IMR-90 (cell line): ENCODE measurements around the gene KIF4B. TPM values are rescaled to one million over a fixed set of nuclear protein-coding genes. Genes with fewer than 3 reads are reported as not detected.

ENCODE experiments used
- ATAC-seq: fragments of 200-7000 bp; cut with Tn5 transposase; 2 replicates; pipeline ENCODE4 v1.9.1; 2020; ENCODE audit warnings: low read depth, mild to moderate bottlenecking, moderate library complexity
- BruUV-seq: library from RNA; stranded (reverse); fragments of 400-500 nt; replicated peaks from 2 replicates; lab custom pipeline; 2021; lab: Mats Ljungman, UMichigan
- CTCF ChIA-PET: fragments of 300-600 bp; formaldehyde crosslinking; extraction: SDS; loops from one replicate; lab custom pipeline; 2021; ENCODE audit warnings: antibody characterized with exemption; lab: Yijun Ruan, JAX
- POLR2A ChIA-PET: fragments of 300-600 bp; sonication (Branson Sonifier 250); formaldehyde crosslinking; loops from one replicate; lab custom pipeline; 2022; ENCODE audit warnings: antibody characterized with exemption; ENCODE audit not compliant: unreplicated experiment; lab: Charles Lee
- DNase-seq: peaks from one replicate; pipeline ENCODE4 v3.0.0; 2013
- H2AFZ ChIP-seq: replicated peaks from 2 replicates; pipeline ENCODE3; 2013; ENCODE audit warnings: low read length, mild to moderate bottlenecking; ENCODE audit not compliant: poor library complexity
- H2AK5ac ChIP-seq: 2 replicates; pipeline ENCODE4 v1.6.1; 2013; ENCODE audit warnings: low read depth, low read length, inconsistent platforms
- H2AK9ac ChIP-seq: replicated peaks from 2 replicates; pipeline ENCODE3; 2013; ENCODE audit warnings: mild to moderate bottlenecking, low read depth, low read length, moderate library complexity; ENCODE audit not compliant: poor library complexity
- H2BK120ac ChIP-seq: 2 replicates; pipeline ENCODE4 v1.6.1; 2013; ENCODE audit warnings: low read depth, low read length, inconsistent platforms
- H2BK15ac ChIP-seq: 3 replicates; pipeline ENCODE4 v1.6.1; 2013; ENCODE audit warnings: low read depth, low read length, inconsistent platforms
- H2BK20ac ChIP-seq: 2 replicates; pipeline ENCODE4 v1.6.1; 2013; ENCODE audit warnings: low read depth, mild to moderate bottlenecking, inconsistent platforms, low read length, moderate library complexity
- H2BK5ac ChIP-seq: 2 replicates; pipeline ENCODE4 v1.6.1; 2013; ENCODE audit warnings: mild to moderate bottlenecking, low read depth, low read length, inconsistent platforms; ENCODE audit not compliant: poor library complexity, severe bottlenecking
- H3K14ac ChIP-seq: replicated peaks from 2 replicates; pipeline ENCODE4 v1.6.1; 2013; ENCODE audit warnings: low read depth, low read length, inconsistent platforms
- H3K18ac ChIP-seq: 2 replicates; pipeline ENCODE4 v1.6.1; 2013; ENCODE audit warnings: low read depth, low read length, control low read depth
- H3K23ac ChIP-seq: 2 replicates; pipeline ENCODE4 v1.6.1; 2013; ENCODE audit warnings: low read depth, low read length, inconsistent platforms
- H3K27ac ChIP-seq: 2 replicates; pipeline ENCODE4 v1.5.1; 2013; ENCODE audit warnings: mild to moderate bottlenecking, control low read depth, low read length; ENCODE audit not compliant: insufficient read depth
- H3K27me3 ChIP-seq: 2 replicates; pipeline ENCODE4 v1.6.1; 2013; ENCODE audit warnings: low read length; ENCODE audit not compliant: control insufficient read depth, insufficient read depth
- H3K36me3 ChIP-seq: 2 replicates; pipeline ENCODE4 v1.6.1; 2013; ENCODE audit warnings: low read length, mixed read lengths; ENCODE audit not compliant: control insufficient read depth, insufficient read depth
- H3K4ac ChIP-seq: 2 replicates; pipeline ENCODE4 v1.6.1; 2013; ENCODE audit warnings: low read depth, low read length, inconsistent platforms
- H3K4me1 ChIP-seq: 2 replicates; pipeline ENCODE4 v1.6.1; 2013; ENCODE audit warnings: low read length, mixed read lengths; ENCODE audit not compliant: control insufficient read depth, insufficient read depth
- H3K4me2 ChIP-seq: 2 replicates; pipeline ENCODE4 v1.6.1; 2013; ENCODE audit warnings: low read depth, mild to moderate bottlenecking, control low read depth, low read length, moderate library complexity
- H3K4me3 ChIP-seq: 2 replicates; pipeline ENCODE4 v1.5.1; 2013; ENCODE audit warnings: low read depth, mild to moderate bottlenecking, control low read depth, low read length, moderate library complexity; ENCODE audit not compliant: insufficient read depth
- H3K56ac ChIP-seq: 2 replicates; pipeline ENCODE4 v1.6.1; 2013; ENCODE audit warnings: low read length, inconsistent platforms; ENCODE audit not compliant: insufficient read depth; ENCODE audit errors: extremely low read depth
- H3K79me1 ChIP-seq, 2 experiments: 2 replicates each; pipeline ENCODE4 v1.6.1; 2013; ENCODE audit warnings: low read length in 2 of 2, inconsistent platforms in 1 of 2, low read depth in 1 of 2
- H3K9ac ChIP-seq: 2 replicates; pipeline ENCODE4 v1.6.1; 2013; ENCODE audit warnings: low read depth, low read length, control low read depth
- H3K9me1 ChIP-seq: 2 replicates; pipeline ENCODE4 v1.6.1; 2013; ENCODE audit warnings: low read length, inconsistent platforms; ENCODE audit not compliant: insufficient read depth
- H3K9me3 ChIP-seq: 2 replicates; pipeline ENCODE4 v1.6.1; 2013; ENCODE audit warnings: low read length; ENCODE audit not compliant: control insufficient read depth, insufficient read depth
- H4K20me1 ChIP-seq: 2 replicates; pipeline ENCODE4 v1.6.1; 2013; ENCODE audit warnings: low read length, inconsistent platforms; ENCODE audit not compliant: insufficient read depth
- H4K5ac ChIP-seq: 2 replicates; pipeline ENCODE4 v1.6.1; 2013; ENCODE audit warnings: mild to moderate bottlenecking, low read depth, low read length, control low read depth
- H4K8ac ChIP-seq, 2 experiments: 2 replicates each; pipeline ENCODE4 v1.6.1; 2013; ENCODE audit warnings: low read depth in 2 of 2, low read length in 2 of 2, control low read depth in 1 of 2, inconsistent platforms in 1 of 2
- H4K91ac ChIP-seq: 2 replicates; pipeline ENCODE4 v1.6.1; 2013; ENCODE audit warnings: low read depth, low read length, inconsistent platforms; ENCODE audit not compliant: insufficient read depth
- BHLHE40 ChIP-seq: fragments of 150-350 bp; IDR thresholded peaks from 2 replicates; pipeline ENCODE4 v1.6.1; 2016; ENCODE audit warnings: mild to moderate bottlenecking, low read depth, low read length
- CEBPB ChIP-seq: IDR thresholded peaks from 2 replicates; pipeline ENCODE4 v1.6.1; 2012; ENCODE audit warnings: low read depth, low read length, improper control_type of control experiment
- CHD1 ChIP-seq: IDR thresholded peaks from 2 replicates; pipeline ENCODE4 v1.6.1; 2012; ENCODE audit warnings: low read depth, low read length, improper control_type of control experiment
- ELK1 ChIP-seq: fragments of 150-350 bp; IDR thresholded peaks from 2 replicates; pipeline ENCODE4 v1.6.1; 2016; ENCODE audit warnings: low read depth, mild to moderate bottlenecking, low read length, moderate library complexity, borderline replicate concordance
- FOS ChIP-seq: fragments of 150-350 bp; IDR thresholded peaks from 2 replicates; pipeline ENCODE4 v1.6.1; 2016; ENCODE audit warnings: low read depth, low read length
- MXI1 ChIP-seq: IDR thresholded peaks from 2 replicates; pipeline ENCODE4 v1.6.1; 2012; ENCODE audit warnings: low read depth, mild to moderate bottlenecking, low read length, moderate library complexity, borderline replicate concordance
- NFE2L2 ChIP-seq: fragments of 150-350 bp; IDR thresholded peaks from 2 replicates; pipeline ENCODE4 v1.6.1; 2016; ENCODE audit warnings: low read depth, mild to moderate bottlenecking, low read length
- RCOR1 ChIP-seq: IDR thresholded peaks from 2 replicates; pipeline ENCODE4 v1.6.1; 2012; ENCODE audit warnings: mild to moderate bottlenecking, low read length, improper control_type of control experiment; ENCODE audit not compliant: insufficient replicate concordance
- WGBS, 2 experiments: methylation state at CpG; one replicate each; pipeline versions ENCODE4 v1.1.5 to v1.1.7; 2013; ENCODE audit warnings: missing lambda C conversion rate in 2 of 2; ENCODE audit not compliant: insufficient read length in 1 of 2; ENCODE audit errors: extremely low coverage in 2 of 2; 5-methylcytosine and 5-hydroxymethylcytosine counted together
- dilution Hi-C: fragments of 300-500 bp; cut with HindIII; formaldehyde crosslinking; loops from one replicate; pipeline ENCODE4 v1.14.3; 2018; ENCODE audit warnings: low sequenced_read_pairs; ENCODE audit not compliant: unreplicated experiment
- in situ Hi-C: fragments of 300-500 bp; cut with MboI; formaldehyde crosslinking; loops from 3 replicates; pipeline ENCODE4 v1.14.3; 2019; ENCODE audit warnings: low sequenced_read_pairs, inconsistent platforms, mixed read lengths
- intact Hi-C: fragments of 100-400 bp; cut with micrococcal nuclease; formaldehyde crosslinking; loops from 2 replicates; pipeline ENCODE4 v1.10.0; 2022
- polyA plus RNA-seq, 3 experiments: library from polyadenylated mRNA; depleted of rRNA; stranded (reverse); fragments of >200 nt; gene quantifications; 2 replicates each; pipeline ENCODE4 v1.2.3, GENCODE V29; 2012; ENCODE audit warnings: low replicate concordance in 1 of 3
- total RNA-seq: library from RNA; depleted of rRNA; stranded (reverse); fragments of >200 nt; gene quantifications from 2 replicates; pipeline ENCODE4 v1.2.3, GENCODE V29; 2012

Gene KIF4B
- total and polyA plus RNA-seq, 2 of the 4 experiments (the other 2 are of a cell fraction): under 0.01 to 0.03 TPM

- no peak overlapping the region for H3K4ac ChIP-seq
- no peak overlapping the region for H4K8ac ChIP-seq
- no TSS peak for BruUV-seq
- H2BK15ac ChIP-seq: no peak overlapping the region
- ChIA-PET CTCF (no interaction called here), POLR2A (no interaction called here)
- no peak overlapping the region for H3K56ac ChIP-seq
- no peak overlapping the region for H2BK5ac ChIP-seq
- no peaks in the 10 kb centered on the region for H4K20me1 ChIP-seq
- no peaks in the 10 kb centered on the region for H3K9me3 ChIP-seq
- H3K27me3 ChIP-seq: no peaks in the 10 kb centered on the region
- H2BK120ac ChIP-seq: no peak overlapping the region
- H3K4me1 ChIP-seq: no peaks in the 10 kb centered on the region
- no peaks in the 10 kb centered on the region for H3K9me1 ChIP-seq
- H4K5ac ChIP-seq: no peak overlapping the region
- no peak for ATAC-seq
- no peak overlapping the region for H2AK9ac ChIP-seq
- no peak overlapping the region for H3K14ac ChIP-seq
- no peak for DNase-seq
- 60% methylated on average over 1 of the region's 3 CpGs; no CpG with 5 or more reads in 1 of the 2 experiments for WGBS, 2 experiments
- no peak overlapping the region for H2BK20ac ChIP-seq
- no peak for TF ChIP-seq NFE2L2
- no peak for TF ChIP-seq BHLHE40
- TF ChIP-seq FOS: no peak
- no peak for TF ChIP-seq CEBPB
- no peak for TF ChIP-seq ELK1
- TF ChIP-seq CHD1: no peak
- no peak for TF ChIP-seq MXI1
- TF ChIP-seq RCOR1: no peak
- no peak overlapping the region for H3K18ac ChIP-seq
- no peak overlapping the region for H3K27ac ChIP-seq
- no peak overlapping the region for H3K9ac ChIP-seq
- no peak overlapping the region for H3K4me2 ChIP-seq
- no peaks in the 10 kb centered on the region for H3K79me1 ChIP-seq
- dilution Hi-C loops: no loop called here
- no peak overlapping the region for H4K91ac ChIP-seq
- H2AFZ ChIP-seq: no peak overlapping the region
- no peak overlapping the region for H2AK5ac ChIP-seq
- in situ Hi-C loops: no loop called here
- H3K4me3 ChIP-seq: no peak overlapping the region
- H3K23ac ChIP-seq: no peak overlapping the region
- intact Hi-C loops: no loop called here
- no peaks in the 10 kb centered on the region for H3K36me3 ChIP-seq
These were observed 2.7 kb upstream of the KIF4B start for GRCh38 chr5:155010881-155011280.
